Measurements from ENCODE around the gene AGAP2.

GRCh38 chr12:57762463-57762862 is 23.9 kb upstream of the AGAP2 start:
- TF ChIP-seq POLR2A (IDR thresholded peaks at IDR 0.05) (no peak), POLR2AphosphoS5 (IDR thresholded peaks at IDR 0.05; ENCODE audit: insufficient read depth in 1 of 2, low read depth in 1 of 2) (no peak)
- TF ChIP-seq, protein P1, sequence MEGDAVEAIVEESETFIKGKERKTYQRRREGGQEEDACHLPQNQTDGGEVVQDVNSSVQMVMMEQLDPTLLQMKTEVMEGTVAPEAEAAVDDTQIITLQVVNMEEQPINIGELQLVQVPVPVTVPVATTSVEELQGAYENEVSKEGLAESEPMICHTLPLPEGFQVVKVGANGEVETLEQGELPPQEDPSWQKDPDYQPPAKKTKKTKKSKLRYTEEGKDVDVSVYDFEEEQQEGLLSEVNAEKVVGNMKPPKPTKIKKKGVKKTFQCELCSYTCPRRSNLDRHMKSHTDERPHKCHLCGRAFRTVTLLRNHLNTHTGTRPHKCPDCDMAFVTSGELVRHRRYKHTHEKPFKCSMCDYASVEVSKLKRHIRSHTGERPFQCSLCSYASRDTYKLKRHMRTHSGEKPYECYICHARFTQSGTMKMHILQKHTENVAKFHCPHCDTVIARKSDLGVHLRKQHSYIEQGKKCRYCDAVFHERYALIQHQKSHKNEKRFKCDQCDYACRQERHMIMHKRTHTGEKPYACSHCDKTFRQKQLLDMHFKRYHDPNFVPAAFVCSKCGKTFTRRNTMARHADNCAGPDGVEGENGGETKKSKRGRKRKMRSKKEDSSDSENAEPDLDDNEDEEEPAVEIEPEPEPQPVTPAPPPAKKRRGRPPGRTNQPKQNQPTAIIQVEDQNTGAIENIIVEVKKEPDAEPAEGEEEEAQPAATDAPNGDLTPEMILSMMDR (IDR thresholded peaks at IDR 0.05), result no peak

Measured in vagina (tissue), 2 donors.